Esophagus muscularis mucosa (tissue), 3 donors: ENCODE results near the gene ATP4B.

Experiments
- CTCF ChIP-seq, 3 experiments: fragments of 200-600 bp in 2 of 3; fragments of 450-650 bp in 1 of 3; sonication (generic) in 2 of 3; IDR thresholded peaks; one replicate each; pipeline ENCODE4 v1.5.1; 2017 to 2019; ENCODE audit warnings: antibody characterized with exemption in 3 of 3, mild to moderate bottlenecking in 2 of 3, moderate library complexity in 1 of 3
- POLR2A ChIP-seq: fragments of 450-650 bp; IDR thresholded peaks from one replicate; pipeline ENCODE4 v1.6.1; 2017; ENCODE audit warnings: antibody characterized with exemption, moderate library complexity, mild to moderate bottlenecking, low read depth
- POLR2AphosphoS5 ChIP-seq, 2 donors: sonication (generic); formaldehyde crosslinking; IDR thresholded peaks; one replicate each; pipeline ENCODE4 v1.6.1; 2017; ENCODE audit warnings: antibody characterized with exemption in 2 of 2

GRCh38 chr13:113641426-113641825 is 16.6 kb downstream of the ATP4B start:
- TF ChIP-seq CTCF (IDR thresholded peaks at IDR 0.05): no peak
- TF ChIP-seq POLR2A: no peak
- TF ChIP-seq POLR2AphosphoS5 (IDR thresholded peaks at IDR 0.05): no peak
